Measurements from ENCODE around the gene SH3BP4.

Gene SH3BP4

DNA sequence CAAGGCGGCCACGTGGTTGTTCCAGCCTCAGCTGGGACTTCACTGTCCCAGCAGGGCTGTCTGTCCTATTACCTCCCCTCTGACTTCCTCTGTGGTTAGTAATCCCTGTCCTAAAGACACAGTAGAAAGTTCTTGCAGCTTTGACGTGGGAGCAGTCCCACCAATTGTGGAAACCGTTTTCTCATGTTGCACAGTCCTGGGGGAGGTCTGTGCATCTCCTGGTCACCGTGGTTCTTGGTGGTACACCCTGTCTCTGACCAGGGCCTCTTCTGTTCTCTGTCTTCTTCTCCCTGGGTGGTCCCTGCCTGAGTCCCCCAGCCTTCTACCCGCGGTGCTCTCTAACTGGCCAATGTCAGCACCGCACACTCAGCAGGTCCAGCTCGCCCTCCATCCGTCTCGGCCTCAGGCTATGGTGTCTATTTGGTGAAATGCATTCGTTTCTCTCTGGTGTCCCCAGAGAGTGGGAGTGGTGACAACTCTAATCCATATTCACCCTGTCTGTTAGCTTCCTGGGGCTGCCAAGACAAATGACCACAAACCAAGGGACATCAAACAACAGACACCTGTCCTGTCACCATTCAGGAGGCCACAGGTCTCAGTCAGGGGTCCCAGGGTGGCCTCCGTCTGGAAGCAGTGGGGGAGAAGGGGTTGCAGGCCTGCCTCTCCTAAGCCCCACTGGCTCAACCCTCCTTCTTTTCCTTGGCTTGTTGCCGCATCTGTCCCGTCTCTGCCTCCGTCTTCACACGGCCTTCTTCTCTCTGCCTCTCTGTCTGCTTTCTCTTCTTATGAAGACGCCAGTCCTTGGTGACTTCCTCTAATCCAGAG is 99.8 kb downstream of the SH3BP4 start:
- H3K36me3 ChIP-seq (ENCODE audit: insufficient read depth, low read length), result no peaks in the 10 kb centered on the region
- no peaks in the 10 kb centered on the region for H3K79me2 ChIP-seq (ENCODE audit: insufficient read depth, low read length)
- no peak for ATAC-seq (ENCODE audit: insufficient read depth, low read depth)
- 0 out of 2 replicates have a peak, but pooled peaks cover 4% of the 10 kb centered on the region for H4K20me1 ChIP-seq (ENCODE audit: insufficient read depth, low read length)
- H2AFZ ChIP-seq (ENCODE audit: low read depth, low read length), result no peak overlapping the region
- no peaks in the 10 kb centered on the region for H3K4me1 ChIP-seq (ENCODE audit: insufficient read depth, low read length)
- H3K9ac ChIP-seq (ENCODE audit: low read depth, low read length), result no peak overlapping the region
- H3K27me3 ChIP-seq (ENCODE audit: insufficient read depth, low read length, poor library complexity), result peaks cover 11% of the 10 kb centered on the region
- DNase-seq, result no peak
- no peaks in the 10 kb centered on the region for H3K9me3 ChIP-seq (ENCODE audit: insufficient read depth, low read length, severe bottlenecking)
- no peak overlapping the region for H3K4me3 ChIP-seq (ENCODE audit: low read depth in 1 of 2, low read length in 2 of 2)
- no peak overlapping the region for H3K27ac ChIP-seq (ENCODE audit: low read length)
- TF ChIP-seq EZH2 (IDR thresholded peaks at IDR 0.05; ENCODE audit: borderline replicate concordance, low read depth, low read length, severe bottlenecking), result no peak
- TF ChIP-seq, protein P1, sequence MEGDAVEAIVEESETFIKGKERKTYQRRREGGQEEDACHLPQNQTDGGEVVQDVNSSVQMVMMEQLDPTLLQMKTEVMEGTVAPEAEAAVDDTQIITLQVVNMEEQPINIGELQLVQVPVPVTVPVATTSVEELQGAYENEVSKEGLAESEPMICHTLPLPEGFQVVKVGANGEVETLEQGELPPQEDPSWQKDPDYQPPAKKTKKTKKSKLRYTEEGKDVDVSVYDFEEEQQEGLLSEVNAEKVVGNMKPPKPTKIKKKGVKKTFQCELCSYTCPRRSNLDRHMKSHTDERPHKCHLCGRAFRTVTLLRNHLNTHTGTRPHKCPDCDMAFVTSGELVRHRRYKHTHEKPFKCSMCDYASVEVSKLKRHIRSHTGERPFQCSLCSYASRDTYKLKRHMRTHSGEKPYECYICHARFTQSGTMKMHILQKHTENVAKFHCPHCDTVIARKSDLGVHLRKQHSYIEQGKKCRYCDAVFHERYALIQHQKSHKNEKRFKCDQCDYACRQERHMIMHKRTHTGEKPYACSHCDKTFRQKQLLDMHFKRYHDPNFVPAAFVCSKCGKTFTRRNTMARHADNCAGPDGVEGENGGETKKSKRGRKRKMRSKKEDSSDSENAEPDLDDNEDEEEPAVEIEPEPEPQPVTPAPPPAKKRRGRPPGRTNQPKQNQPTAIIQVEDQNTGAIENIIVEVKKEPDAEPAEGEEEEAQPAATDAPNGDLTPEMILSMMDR (IDR thresholded peaks at IDR 0.05; ENCODE audit: borderline replicate concordance, extremely low read depth, low read length, poor library complexity, severe bottlenecking), result no peak
- no peak overlapping the region for H3K4me2 ChIP-seq (ENCODE audit: insufficient read depth, low read length)

DNA sequence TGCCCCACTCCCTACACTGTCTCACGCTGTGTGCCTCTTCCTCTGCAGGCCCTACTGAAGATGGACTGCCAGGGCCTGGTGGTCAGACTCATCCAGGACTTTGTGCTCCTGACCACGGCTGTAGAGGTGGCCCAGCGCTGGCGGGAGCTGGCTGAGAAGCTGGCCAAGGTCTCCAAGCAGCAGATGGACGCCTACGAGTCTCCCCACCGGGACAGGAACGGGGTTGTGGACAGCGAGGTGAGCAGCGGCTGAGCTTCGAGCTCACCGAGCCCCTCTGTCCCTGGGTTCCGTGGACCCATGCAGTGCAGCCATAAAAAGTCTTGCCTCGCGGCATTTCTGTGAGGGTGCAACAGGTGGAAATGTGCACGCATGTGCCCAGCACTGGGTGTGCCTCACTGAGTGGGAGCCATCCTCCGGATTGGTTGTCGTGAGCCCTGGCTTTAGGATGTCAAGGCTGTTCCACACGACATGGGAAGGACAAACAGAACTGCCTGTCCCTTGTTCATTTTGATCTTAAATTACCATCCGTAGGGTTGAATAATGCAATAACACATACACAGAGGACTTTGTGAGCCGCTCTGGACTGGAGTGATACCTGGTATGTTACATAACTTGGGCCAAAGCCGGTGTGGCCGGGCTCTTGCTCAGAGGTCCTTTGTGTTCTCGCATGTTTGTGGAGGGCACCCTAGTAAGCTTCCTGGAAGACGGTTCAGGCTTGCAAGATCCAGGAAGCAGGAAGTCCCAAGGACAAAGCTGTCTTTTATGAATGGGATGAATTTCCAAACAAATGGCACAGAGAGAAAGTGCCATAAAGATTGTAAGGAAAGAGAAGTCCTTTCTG is 100.9 kb downstream of the SH3BP4 start:
- Histone ChIP-seq H3K9me3 (ENCODE audit: insufficient read depth, low read length, severe bottlenecking) (no peaks in the 10 kb centered on the region), H2AFZ (ENCODE audit: low read depth, low read length) (no peak overlapping the region), H3K9ac (ENCODE audit: low read depth, low read length) (no peak overlapping the region), H3K4me2 (ENCODE audit: insufficient read depth, low read length) (no peak overlapping the region), H3K27ac (ENCODE audit: low read length) (no peak overlapping the region), H3K4me3 (ENCODE audit: low read depth in 1 of 2, low read length in 2 of 2) (no peak overlapping the region), H3K79me2 (ENCODE audit: insufficient read depth, low read length) (no peaks in the 10 kb centered on the region), H3K4me1 (ENCODE audit: insufficient read depth, low read length) (no peaks in the 10 kb centered on the region), H4K20me1 (ENCODE audit: insufficient read depth, low read length) (0 out of 2 replicates have a peak, but pooled peaks cover 4% of the 10 kb centered on the region), H3K27me3 (ENCODE audit: insufficient read depth, low read length, poor library complexity) (peaks cover 11% of the 10 kb centered on the region), H3K36me3 (ENCODE audit: insufficient read depth, low read length) (no peaks in the 10 kb centered on the region)
- TF ChIP-seq EZH2 (IDR thresholded peaks at IDR 0.05; ENCODE audit: borderline replicate concordance, low read depth, low read length, severe bottlenecking), result no peak
- TF ChIP-seq, protein P1 (IDR thresholded peaks at IDR 0.05; ENCODE audit: borderline replicate concordance, extremely low read depth, low read length, poor library complexity, severe bottlenecking), result no peak
- DNase-seq, result no peak
- ATAC-seq (ENCODE audit: insufficient read depth, low read depth), result no peak

DNA sequence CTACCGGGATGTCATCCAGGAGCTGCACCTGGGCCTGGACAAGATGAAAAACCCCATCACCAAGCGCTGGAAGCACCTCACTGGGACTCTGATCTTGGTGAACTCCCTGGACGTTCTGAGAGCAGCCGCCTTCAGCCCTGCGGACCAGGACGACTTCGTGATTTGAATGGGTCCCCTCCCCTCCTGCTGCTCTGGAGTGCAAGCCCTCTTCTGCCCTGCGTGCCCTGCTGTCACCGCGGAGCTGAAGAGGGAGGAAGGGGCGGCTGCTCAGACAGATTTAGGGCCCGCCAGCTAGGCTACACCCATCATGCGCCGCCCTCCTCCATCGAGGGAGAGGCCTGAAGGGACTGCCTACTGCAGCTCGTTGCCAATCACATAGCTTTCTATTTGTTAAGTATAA is 101.8 kb downstream of the SH3BP4 start:
- H3K27me3 ChIP-seq (ENCODE audit: insufficient read depth, low read length, poor library complexity), result peaks cover 11% of the 10 kb centered on the region
- DNase-seq (no peak), ATAC-seq (ENCODE audit: insufficient read depth, low read depth) (no peak)
- TF ChIP-seq, protein P1 (IDR thresholded peaks at IDR 0.05; ENCODE audit: borderline replicate concordance, extremely low read depth, low read length, poor library complexity, severe bottlenecking), result no peak
- no peak for TF ChIP-seq EZH2 (IDR thresholded peaks at IDR 0.05; ENCODE audit: borderline replicate concordance, low read depth, low read length, severe bottlenecking)
- H3K36me3 ChIP-seq (ENCODE audit: insufficient read depth, low read length), result no peaks in the 10 kb centered on the region
- no peak overlapping the region for H2AFZ ChIP-seq (ENCODE audit: low read depth, low read length)
- H3K27ac ChIP-seq (ENCODE audit: low read length), result no peak overlapping the region
- H3K4me3 ChIP-seq (ENCODE audit: low read depth in 1 of 2, low read length in 2 of 2), result no peak overlapping the region
- no peaks in the 10 kb centered on the region for H3K9me3 ChIP-seq (ENCODE audit: insufficient read depth, low read length, severe bottlenecking)
- no peak overlapping the region for H3K9ac ChIP-seq (ENCODE audit: low read depth, low read length)
- H3K4me1 ChIP-seq (ENCODE audit: insufficient read depth, low read length), result no peaks in the 10 kb centered on the region
- H3K79me2 ChIP-seq (ENCODE audit: insufficient read depth, low read length), result no peaks in the 10 kb centered on the region
- H3K4me2 ChIP-seq (ENCODE audit: insufficient read depth, low read length), result no peak overlapping the region
- H4K20me1 ChIP-seq (ENCODE audit: insufficient read depth, low read length), result 0 out of 2 replicates have a peak, but pooled peaks cover 4% of the 10 kb centered on the region

Data from DND-41 (cell line).